HG03039 (cell line): ENCODE measurements around the gene SPTBN4.
"Not testable (repeated sequence)": the region's sequence is repeated elsewhere in the genome, so short reads cannot be mapped to it uniquely, and the experiment has no call there.

Experiments used
- ATAC-seq: cut with Tn5 transposase; IDR thresholded peaks from one replicate; pipeline ENCODE4 v1.9.1; 2021; ENCODE audit warnings: mild to moderate bottlenecking, moderate library complexity; ENCODE audit not compliant: unreplicated experiment

Gene SPTBN4

GRCh38 chr19:40613690-40614621 lies 147.2 kb downstream of the SPTBN4 start:
- ATAC-seq: peak; percentile 36

- no peak for ATAC-seq
These were observed 148.0 kb downstream of the SPTBN4 start for GRCh38 chr19:40614622-40615411.

DNA sequence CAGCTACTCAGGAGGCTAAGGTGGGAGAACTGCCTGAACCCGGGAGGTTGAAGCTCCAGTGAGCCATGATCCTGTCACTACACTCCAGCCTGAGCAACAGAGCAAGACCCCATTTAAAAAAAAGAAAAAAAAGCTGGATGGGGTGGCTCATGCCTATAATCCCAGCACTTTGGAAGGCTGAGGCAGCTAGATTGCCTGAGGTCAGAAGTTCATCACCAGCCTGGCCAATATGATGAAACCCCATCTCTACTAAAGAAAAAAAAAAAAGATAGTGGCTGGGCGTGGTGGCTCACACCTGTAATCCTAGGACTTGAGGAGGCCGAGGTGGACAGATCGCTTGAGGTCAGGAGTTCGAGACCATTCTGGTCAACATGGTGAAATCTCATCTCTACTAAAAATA lies 149.4 kb downstream of the SPTBN4 start:
- no peak for ATAC-seq

DNA sequence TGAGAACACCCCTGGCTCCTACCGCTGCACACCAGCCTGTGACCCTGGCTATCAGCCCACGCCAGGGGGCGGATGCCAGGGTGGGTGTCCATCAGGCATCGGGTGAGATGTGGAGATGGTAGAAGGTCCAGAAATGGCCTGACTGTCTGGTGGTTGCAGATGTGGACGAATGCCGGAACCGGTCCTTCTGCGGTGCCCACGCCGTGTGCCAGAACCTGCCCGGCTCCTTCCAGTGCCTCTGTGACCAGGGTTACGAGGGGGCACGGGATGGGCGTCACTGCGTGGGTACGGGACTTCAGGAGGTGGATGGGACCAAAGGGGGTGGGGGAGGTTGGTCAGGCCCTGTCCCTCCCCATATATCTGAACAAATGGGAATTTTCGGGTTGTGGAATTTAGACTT lies 150.1 kb downstream of the SPTBN4 start:
- ATAC-seq: no peak

DNA sequence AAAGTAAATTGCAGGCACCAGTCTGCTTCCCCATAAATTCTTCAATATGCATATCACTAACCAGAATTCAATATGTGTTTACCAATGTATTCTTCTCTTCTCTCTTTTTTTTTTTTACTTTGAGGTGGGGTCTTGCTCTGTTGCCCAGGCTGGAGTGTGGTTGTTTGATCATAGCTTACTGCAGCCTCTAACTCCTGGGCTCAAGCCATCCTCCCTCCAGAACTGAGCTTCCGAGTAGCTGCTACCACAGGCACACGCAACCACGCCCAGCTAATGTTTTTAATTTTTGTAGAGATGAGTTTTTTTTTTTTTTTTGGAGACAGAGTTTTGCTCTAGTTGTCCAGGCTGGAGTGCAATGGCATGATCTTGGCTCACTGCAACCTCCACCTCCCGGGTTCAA lies 151.2 kb downstream of the SPTBN4 start:
- ATAC-seq: no peak

DNA sequence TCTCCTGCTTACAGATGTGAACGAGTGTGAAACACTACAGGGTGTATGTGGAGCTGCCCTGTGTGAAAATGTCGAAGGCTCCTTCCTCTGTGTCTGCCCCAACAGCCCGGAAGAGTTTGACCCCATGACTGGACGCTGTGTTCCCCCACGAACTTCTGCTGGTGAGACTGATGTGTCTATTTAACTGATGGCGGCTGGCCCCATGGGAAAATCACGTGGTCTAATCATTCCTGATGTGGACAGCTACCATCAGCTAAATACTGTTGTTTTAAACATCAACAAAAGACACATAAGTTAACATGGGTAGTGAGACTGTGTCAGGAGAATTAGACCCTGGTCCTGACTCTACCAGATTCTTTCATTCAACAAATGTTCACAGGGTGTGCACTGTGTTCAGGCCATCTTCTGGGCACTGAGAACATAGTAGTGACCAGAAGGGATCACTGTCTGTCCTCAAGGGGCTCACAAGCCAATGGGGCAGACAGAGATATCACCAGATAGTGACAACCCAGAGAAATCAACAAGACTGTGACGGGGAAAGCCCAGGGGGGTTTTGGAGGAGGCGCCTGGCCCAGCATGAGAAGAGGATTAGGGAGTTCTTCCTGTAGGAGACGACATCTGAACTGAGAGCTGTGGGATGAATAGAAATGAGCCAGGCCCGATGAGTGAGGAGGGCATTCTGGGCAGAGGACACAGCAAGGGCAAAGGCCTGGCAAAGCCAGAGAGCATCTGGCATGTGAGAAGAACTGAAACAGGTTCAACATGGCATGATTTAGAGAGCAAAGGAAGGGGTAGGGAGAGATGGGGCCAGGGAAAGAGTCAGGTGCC lies 152.7 kb downstream of the SPTBN4 start:
- ATAC-seq: no peak

- ATAC-seq: no peak
These were observed 153.3 kb downstream of the SPTBN4 start for GRCh38 chr19:40620161-40620485.

- ATAC-seq: no peak
These were observed 154.5 kb downstream of the SPTBN4 start for GRCh38 chr19:40621283-40621682.

GRCh38 chr19:40621966-40622772 lies 155.4 kb downstream of the SPTBN4 start:
- ATAC-seq: no peak

- ATAC-seq: no peak
These were observed 155.9 kb downstream of the SPTBN4 start for GRCh38 chr19:40622773-40623075.

DNA sequence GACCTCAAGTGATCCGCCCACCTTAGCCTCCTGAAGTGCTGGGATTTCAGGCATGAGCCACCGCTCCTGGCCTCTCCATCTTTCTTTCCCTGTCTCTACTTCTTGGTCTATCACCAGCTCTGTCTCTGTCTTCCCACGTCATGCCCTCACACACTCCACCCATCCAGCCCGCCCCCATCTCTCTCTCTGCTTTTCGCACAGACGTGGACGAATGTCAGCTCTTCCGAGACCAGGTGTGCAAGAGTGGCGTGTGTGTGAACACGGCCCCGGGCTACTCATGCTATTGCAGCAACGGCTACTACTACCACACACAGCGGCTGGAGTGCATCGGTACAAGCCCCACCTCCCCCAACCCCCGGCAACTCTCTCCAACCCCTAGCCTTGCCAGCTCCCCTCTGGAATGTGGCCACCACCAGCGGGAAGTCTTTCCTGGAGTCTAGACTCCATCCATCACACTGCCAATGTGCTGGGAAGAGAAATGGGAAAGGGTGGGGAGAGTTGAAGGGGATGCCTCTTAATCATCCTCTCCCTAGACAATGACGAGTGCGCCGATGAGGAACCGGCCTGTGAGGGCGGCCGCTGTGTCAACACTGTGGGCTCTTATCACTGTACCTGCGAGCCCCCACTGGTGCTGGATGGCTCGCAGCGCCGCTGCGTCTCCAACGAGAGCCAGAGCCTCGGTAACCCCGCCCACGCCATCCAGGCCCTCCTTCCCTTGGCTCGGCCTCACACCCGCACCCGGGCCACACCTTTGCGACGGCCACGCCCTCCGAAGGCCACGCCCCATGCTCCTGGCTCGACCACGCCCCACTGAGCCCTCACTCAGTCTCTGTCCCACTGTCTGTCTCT lies 156.8 kb downstream of the SPTBN4 start:
- ATAC-seq: no peak

DNA sequence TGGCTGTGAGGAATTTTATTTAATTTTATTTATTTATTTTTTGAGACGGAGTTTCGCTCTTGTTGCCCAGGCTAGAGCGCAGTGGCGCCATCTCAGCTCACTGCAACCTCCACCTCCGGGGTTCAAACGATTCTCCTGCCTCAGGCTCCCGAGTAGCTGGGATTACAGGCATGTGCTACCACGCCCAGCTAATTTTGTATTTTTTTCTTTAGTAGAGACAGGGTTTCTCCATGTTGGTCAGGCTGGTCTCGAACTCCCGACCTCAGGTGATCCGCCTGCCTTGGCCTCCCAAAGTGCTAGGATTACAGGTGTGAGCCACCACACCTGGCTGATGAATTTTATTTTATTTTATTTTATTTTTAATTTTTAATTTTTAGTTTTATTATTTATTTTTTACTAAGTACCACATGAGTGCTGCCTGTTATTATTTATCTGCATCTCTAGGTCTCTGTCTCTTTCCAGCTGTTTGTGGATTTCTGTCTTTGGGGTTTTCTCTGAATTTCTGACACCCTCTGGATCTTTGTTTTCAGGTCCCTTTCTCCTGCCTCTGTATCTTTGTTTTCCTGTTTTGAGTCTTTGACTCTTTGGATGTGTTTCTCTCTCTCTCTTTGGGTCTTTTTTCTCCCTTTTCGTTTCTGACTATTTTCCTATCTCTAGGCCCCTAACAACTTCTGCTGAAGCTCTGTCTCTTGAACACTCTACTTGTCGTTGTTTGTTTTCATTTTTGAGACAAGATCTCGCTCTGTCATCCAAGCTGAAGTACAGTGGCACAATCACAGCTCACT lies 157.8 kb downstream of the SPTBN4 start:
- not testable (repeated sequence) for ATAC-seq

- no peak for ATAC-seq
These were observed 158.8 kb downstream of the SPTBN4 start for GRCh38 chr19:40625406-40626120.
